ENCODE results near the gene SETBP1.

DNA sequence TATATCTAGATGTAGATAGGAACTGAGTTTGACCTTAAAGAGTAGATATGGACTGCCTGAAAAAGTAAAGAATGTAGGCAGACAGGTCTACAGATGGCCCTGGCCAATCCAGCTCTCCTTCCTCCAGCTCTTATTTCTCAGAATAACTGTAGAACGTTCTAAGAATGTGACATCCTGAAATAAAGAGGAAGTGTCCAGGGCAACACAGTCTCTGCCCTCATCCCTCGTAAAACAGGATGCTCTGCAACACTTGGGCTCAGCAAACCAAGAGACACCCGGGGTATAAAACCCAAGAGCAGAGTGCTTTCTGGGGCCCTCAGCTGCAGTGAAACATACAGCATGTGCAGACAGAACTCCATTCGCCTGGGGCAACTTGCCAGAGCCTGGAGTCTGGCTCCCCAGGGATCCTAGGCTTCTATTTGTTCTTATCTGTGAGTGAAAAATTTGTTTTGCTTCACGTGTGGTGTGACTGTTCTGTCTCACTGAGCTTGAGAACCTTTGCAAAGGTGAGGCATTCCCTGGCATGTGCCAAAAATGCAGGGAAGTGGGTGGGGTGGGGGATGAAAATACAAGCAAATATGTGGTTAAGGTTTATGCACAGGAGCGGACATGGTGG lies 401.0 kb downstream of the SETBP1 start:
- no peak for TF ChIP-seq POLR2A (IDR thresholded peaks at IDR 0.05)
- TF ChIP-seq, protein P1, sequence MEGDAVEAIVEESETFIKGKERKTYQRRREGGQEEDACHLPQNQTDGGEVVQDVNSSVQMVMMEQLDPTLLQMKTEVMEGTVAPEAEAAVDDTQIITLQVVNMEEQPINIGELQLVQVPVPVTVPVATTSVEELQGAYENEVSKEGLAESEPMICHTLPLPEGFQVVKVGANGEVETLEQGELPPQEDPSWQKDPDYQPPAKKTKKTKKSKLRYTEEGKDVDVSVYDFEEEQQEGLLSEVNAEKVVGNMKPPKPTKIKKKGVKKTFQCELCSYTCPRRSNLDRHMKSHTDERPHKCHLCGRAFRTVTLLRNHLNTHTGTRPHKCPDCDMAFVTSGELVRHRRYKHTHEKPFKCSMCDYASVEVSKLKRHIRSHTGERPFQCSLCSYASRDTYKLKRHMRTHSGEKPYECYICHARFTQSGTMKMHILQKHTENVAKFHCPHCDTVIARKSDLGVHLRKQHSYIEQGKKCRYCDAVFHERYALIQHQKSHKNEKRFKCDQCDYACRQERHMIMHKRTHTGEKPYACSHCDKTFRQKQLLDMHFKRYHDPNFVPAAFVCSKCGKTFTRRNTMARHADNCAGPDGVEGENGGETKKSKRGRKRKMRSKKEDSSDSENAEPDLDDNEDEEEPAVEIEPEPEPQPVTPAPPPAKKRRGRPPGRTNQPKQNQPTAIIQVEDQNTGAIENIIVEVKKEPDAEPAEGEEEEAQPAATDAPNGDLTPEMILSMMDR (IDR thresholded peaks at IDR 0.05), result no peak
